Stimulated activated naive CD8-positive, alpha-beta T cell treated with anti-CD3 and anti-CD28 coated beads, Interleukin-15, amount 100 ng/mL, for 72 hours (primary cell): Measurements from ENCODE around the gene DPYD.

ENCODE experiments used
- ATAC-seq: fragments of 150-1000 bp; cut with Tn5 transposase; 2 replicates; pipeline ENCODE4 v1.10.0; 2021; ENCODE audit warnings: mild to moderate bottlenecking, moderate library complexity
- DNase-seq, 2 donors: peaks; one replicate each; pipeline ENCODE4 v3.0.0; 2021 to 2022
- H3K27ac Mint-ChIP-seq, 2 donors: one replicate each; pipeline ENCODE4 v1.8.0; 2022; ENCODE audit warnings: mild to moderate bottlenecking in 2 of 2, mixed read lengths in 2 of 2, moderate library complexity in 2 of 2
- H3K27me3 Mint-ChIP-seq: one replicate; pipeline ENCODE4 v1.8.0; 2022; ENCODE audit warnings: mixed read lengths
- H3K4me1 Mint-ChIP-seq: one replicate; pipeline ENCODE4 v1.8.0; 2022; ENCODE audit warnings: mild to moderate bottlenecking, mixed read lengths
- H3K4me3 Mint-ChIP-seq, 2 donors: one replicate each; pipeline ENCODE4 v1.8.0; 2022; ENCODE audit warnings: mild to moderate bottlenecking in 2 of 2, mixed read lengths in 2 of 2, moderate library complexity in 1 of 2
- H3K9me3 Mint-ChIP-seq, 2 donors: one replicate each; pipeline ENCODE4 v1.8.0; 2022; ENCODE audit warnings: mixed read lengths in 2 of 2

DPYD gene

DNA sequence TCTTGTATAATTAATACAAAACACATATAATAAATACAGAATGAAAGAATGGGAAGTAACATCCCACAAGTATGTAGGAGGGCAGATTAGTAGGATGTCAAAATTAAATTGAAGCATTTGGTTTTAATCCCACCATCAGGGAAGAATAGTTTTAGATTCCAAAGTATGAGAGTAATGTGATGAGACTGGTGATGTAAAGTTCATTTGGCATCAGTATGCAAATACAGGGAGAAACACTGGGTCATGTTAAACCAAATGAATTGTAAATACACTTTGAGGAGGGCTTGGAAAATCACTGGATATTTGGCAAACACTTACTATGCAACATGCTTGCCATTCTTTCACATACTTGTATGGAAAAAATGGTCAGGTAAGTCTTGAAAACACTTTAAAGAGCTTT, 358.8 kb downstream of the DPYD start:
- Mint-ChIP-seq H3K27ac (no peak overlapping the region), H3K4me3 (no peak overlapping the region), H3K9me3 (no peaks in the 10 kb centered on the region), H3K4me1 (no peaks in the 10 kb centered on the region), H3K27me3 (no peaks in the 10 kb centered on the region)
- no peak for DNase-seq
- ATAC-seq, result no peak

DNA sequence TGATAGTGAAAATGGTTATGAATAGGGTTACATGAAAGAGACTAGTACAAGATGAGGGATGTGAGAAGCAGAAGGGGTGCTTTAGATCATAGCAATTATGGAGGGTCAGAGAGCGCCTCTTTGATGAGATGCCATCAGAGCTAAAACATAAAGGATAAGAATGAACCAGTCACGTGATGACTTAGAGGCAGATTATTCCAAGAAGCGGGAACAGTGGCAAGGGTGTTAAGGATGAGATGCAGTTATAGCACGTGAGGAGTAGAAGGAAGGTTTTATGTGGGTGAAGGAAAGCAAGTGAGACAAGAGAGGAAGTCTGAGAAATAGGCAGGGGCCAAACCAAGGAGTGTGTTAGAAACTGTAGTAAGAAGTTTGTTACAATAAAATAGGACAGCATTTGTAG, 360.1 kb downstream of the DPYD start:
- Mint-ChIP-seq H3K4me3 (no peak overlapping the region), H3K4me1 (no peaks in the 10 kb centered on the region), H3K9me3 (no peaks in the 10 kb centered on the region), H3K27ac (no peak overlapping the region), H3K27me3 (no peaks in the 10 kb centered on the region)
- DNase-seq, result no peak
- ATAC-seq, result no peak

DNA sequence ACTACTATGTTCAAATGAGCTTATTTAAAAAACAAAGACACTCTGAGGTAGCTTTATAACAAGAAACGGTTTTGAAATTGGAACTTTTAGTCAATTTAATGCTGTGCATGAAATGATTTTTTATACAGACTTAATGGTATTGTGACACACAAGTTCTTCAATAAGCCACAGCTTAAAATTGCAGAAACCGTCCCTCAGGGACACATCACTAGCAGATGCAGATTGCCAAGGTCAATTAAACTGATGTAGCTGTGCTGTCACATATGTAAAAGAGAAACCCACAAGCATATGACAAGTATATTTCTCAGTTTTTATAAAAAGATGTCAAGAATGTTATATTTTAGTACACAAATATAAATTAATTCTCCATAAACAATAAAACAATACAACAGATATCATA, 366.9 kb downstream of the DPYD start:
- Mint-ChIP-seq H3K9me3 (no peaks in the 10 kb centered on the region), H3K4me3 (no peak overlapping the region), H3K4me1 (no peaks in the 10 kb centered on the region), H3K27me3 (no peaks in the 10 kb centered on the region), H3K27ac (no peak overlapping the region)
- ATAC-seq (no peak), DNase-seq (no peak)

DNA sequence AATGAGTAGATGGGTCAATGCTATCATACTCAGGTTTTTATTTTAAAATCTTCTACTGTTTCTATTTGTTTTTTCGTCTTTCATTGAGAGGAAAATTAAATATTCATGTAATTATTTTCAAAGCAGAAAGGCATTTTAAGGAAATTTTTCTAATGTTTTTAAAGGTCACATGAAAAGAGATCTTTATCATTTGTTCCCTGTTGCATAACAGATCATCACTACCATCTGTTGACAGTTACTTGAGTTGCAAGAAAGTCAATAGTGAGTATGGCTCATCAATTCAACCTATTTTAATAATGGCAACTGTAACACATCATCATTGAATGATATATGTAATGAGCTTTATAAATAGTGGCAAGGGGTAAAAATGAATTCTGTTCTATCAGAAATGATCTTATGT, 369.7 kb downstream of the DPYD start:
- no peak overlapping the region for H3K4me3 Mint-ChIP-seq
- ATAC-seq (no peak), DNase-seq (no peak)
- H3K27ac Mint-ChIP-seq, result no peak overlapping the region
- no peaks in the 10 kb centered on the region for H3K27me3 Mint-ChIP-seq
- H3K4me1 Mint-ChIP-seq, result no peaks in the 10 kb centered on the region
- no peaks in the 10 kb centered on the region for H3K9me3 Mint-ChIP-seq

DNA sequence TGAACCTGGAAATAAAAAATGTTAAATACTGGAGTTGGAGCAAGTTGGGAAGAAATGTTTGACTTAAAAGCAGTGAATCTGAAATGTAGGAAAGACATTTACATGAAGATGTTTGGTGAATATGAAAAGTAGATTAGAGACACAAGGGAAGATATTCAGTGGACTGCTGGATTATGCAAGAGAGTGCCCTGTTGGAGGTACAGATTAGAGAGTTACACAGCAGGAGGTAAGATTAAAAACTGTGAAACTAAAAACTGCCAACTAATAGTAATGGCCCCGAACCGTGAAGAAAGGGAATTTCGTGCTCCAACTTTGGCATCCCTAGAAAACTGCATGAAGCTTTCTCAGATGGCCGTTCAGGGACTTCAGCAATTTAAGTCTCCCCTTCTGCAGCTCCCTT, 375.4 kb downstream of the DPYD start:
- H3K27me3 Mint-ChIP-seq, result no peaks in the 10 kb centered on the region
- H3K4me3 Mint-ChIP-seq, result no peak overlapping the region
- no peak overlapping the region for H3K27ac Mint-ChIP-seq
- no peaks in the 10 kb centered on the region for H3K4me1 Mint-ChIP-seq
- no peak for ATAC-seq
- no peaks in the 10 kb centered on the region for H3K9me3 Mint-ChIP-seq
- DNase-seq, result no peak

DNA sequence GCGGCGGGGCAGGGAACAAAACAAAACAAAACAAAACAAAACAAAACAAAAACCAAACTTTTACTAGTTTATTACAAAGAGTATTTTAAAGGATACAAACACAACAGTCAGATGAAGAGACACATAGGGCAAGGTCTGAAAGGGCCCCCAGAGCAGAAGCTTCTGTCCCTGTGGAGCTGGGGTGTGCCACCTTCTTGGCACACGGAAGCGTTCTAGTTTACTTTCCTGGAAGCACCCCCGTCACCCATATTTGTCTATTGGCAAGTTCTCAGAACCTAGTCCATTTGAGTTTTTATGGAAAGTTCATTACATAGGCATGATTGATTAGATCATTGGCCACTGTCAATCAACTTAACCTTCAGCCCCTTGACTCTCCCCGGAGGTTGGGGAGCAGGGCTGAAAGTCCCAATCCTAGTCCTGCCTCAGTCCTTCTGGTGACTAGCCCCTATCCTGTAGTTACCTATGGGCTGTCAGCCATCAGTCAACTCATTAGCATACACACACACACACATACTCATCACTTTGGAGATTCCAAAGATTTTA, 380.4 kb downstream of the DPYD start:
- DNase-seq (no peak), ATAC-seq (no peak)
- peaks cover 11% of the 10 kb centered on the region for H3K4me1 Mint-ChIP-seq
- no peak overlapping the region for H3K4me3 Mint-ChIP-seq
- H3K27ac Mint-ChIP-seq, result no peak overlapping the region
- no peaks in the 10 kb centered on the region for H3K27me3 Mint-ChIP-seq
- H3K9me3 Mint-ChIP-seq, result peaks cover 0 to 5% of the 10 kb centered on the region in 2 donors

DNA sequence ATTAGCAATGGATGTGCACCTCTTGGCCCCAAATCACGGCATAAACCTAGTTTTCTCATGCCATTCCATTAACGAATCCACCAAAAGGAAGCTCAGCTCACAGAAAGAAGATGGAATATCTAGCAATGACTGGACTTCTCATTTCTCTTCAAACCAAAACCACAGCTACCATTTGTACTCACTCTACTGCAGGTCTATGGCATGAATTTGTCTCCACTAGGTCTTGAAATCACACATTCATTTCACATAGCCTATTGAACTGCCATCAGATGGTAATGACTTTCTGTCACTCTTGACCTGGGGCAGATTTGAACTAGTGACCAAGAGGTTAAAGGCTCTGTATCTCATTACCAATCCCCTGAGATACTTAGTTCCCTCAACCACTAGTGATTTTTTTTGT, 382.7 kb downstream of the DPYD start:
- peaks cover 11% of the 10 kb centered on the region for H3K4me1 Mint-ChIP-seq
- DNase-seq (no peak), ATAC-seq (peak; percentile 85)
- no peaks in the 10 kb centered on the region for H3K27me3 Mint-ChIP-seq
- H3K27ac Mint-ChIP-seq, result peak overlapping the region; percentile 95 to 98
- no peak overlapping the region for H3K4me3 Mint-ChIP-seq
- H3K9me3 Mint-ChIP-seq, result peaks cover 5% of the 10 kb centered on the region in 2 donors

DNA sequence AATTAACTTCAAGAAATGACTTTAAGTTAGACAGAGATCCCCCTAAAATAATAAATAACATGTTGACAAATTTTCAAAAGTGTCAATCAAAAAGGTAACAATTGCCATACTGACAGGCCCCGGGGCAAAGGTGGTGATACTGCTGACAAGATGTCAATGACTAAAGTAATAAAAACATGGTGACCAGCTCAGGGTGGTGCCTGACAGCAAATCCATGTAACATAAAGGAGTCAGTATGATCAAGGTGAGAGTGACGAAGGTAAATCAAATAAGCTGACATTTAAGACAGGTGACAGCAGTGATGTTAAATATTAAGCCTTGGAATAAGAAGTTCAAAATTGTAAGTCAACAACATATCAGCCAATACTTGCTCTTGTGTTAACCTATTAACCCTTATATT, 387.5 kb downstream of the DPYD start:
- H3K4me3 Mint-ChIP-seq, result no peak overlapping the region
- no peak for ATAC-seq
- DNase-seq, result no peak
- H3K27me3 Mint-ChIP-seq, result no peaks in the 10 kb centered on the region
- no peak overlapping the region for H3K27ac Mint-ChIP-seq
- H3K9me3 Mint-ChIP-seq, result peaks cover 5 to 12% of the 10 kb centered on the region in 2 donors
- H3K4me1 Mint-ChIP-seq, result peaks cover 9% of the 10 kb centered on the region

DNA sequence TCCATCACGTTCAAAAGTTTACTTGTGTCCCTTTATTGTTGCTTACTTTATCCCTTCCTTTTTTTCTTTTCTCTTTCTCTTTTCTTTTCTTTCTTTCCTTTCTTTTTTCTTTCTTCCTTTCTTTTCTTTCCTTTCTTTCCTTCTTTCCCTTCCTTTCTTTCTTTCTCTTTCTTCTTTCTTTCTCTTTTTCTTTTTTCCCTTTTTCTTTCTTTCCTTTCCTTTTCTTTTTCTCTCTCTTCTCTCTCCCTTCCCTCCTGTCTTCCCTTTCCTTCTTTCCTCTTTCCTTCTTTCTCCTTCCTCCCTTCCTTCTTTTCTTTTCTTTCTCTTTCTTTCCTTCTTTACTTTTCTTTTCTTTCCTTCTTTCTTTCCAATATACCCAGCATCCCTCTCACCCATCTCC, 391.2 kb downstream of the DPYD start:
- H3K27me3 Mint-ChIP-seq, result no peaks in the 10 kb centered on the region
- H3K9me3 Mint-ChIP-seq, result peaks cover 5 to 7% of the 10 kb centered on the region in 2 donors
- H3K4me1 Mint-ChIP-seq, result no peaks in the 10 kb centered on the region
- ATAC-seq, result no peak
- no peak overlapping the region for H3K27ac Mint-ChIP-seq
- no peak overlapping the region for H3K4me3 Mint-ChIP-seq
- DNase-seq, result no peak

DNA sequence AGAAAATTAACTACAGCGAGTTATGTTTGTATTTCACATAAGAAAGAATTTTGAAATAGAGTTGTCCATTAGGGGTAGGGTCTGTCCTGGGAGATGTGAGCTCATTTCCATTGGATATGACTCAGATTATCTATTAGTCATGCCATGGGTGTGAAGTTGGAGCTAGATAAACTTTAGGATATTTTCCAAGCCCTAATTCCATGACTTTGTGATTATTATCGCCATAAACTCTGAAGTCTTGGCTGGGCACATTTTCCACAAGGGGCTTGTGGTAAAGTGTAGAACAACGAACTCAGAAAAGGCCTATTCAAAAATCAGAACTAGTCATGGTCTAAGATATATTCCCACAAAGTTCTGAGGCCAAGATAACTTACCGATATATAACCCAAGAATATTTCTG, 396.6 kb downstream of the DPYD start:
- no peak overlapping the region for H3K27ac Mint-ChIP-seq
- peaks cover 9 to 19% of the 10 kb centered on the region in 2 donors for H3K9me3 Mint-ChIP-seq
- no peaks in the 10 kb centered on the region for H3K4me1 Mint-ChIP-seq
- H3K27me3 Mint-ChIP-seq, result no peaks in the 10 kb centered on the region
- ATAC-seq (no peak), DNase-seq (no peak)
- H3K4me3 Mint-ChIP-seq, result no peak overlapping the region

DNA sequence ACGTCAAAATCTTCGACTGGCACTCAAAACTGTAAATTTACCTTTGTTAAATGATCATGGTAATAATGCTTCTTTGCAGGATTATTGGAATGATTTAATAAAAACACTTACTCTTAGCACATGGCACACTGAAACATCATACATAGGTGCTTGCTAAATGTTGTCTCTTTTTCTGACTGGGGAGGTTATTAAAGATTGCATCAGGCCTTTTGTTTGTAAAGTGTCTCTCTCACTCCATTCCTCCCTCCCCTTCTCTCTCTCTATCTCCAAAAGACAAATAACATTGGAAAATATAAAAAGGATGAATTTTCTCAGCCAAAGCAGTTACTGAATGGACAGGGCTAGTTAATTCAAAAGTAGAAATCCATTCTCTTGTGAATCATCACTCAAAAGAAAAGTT, 404.2 kb downstream of the DPYD start:
- ATAC-seq (no peak), DNase-seq (no peak)
- no peaks in the 10 kb centered on the region for H3K4me1 Mint-ChIP-seq
- H3K9me3 Mint-ChIP-seq, result peaks cover 12 to 22% of the 10 kb centered on the region in 2 donors
- H3K27me3 Mint-ChIP-seq, result no peaks in the 10 kb centered on the region
- H3K27ac Mint-ChIP-seq, result no peak overlapping the region
- H3K4me3 Mint-ChIP-seq, result no peak overlapping the region

DNA sequence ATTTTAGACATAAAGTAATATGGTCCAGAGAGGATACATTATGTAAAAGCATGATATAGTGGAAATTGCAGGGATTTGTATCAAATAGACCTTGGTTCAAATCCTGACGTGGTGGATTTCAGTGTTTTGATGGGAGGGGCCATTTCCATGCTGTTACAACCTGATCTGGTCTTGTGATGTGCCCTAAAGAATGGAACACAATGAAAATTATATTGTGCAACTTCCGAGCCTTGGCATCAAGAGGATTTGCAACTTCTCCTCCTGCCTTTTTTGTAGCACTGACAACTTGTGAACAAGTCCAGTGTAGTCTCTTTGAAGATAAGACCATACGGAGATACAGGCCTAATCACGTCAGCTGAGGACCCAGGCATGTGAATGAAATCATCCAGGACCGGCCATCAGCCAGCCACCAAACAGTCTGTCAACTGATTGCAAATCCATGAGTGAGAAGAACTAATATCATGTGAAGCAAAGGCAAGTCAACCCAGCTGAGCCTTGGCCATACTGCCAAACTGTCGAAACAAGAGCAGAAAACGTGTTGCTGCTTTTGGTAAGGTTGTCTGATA, 412.1 kb downstream of the DPYD start:
- ATAC-seq (no peak), DNase-seq (no peak)
- no peak overlapping the region for H3K27ac Mint-ChIP-seq
- peaks cover 0 to 5% of the 10 kb centered on the region in 2 donors for H3K9me3 Mint-ChIP-seq
- no peaks in the 10 kb centered on the region for H3K27me3 Mint-ChIP-seq
- H3K4me3 Mint-ChIP-seq, result no peak overlapping the region
- H3K4me1 Mint-ChIP-seq, result peaks cover 12% of the 10 kb centered on the region

DNA sequence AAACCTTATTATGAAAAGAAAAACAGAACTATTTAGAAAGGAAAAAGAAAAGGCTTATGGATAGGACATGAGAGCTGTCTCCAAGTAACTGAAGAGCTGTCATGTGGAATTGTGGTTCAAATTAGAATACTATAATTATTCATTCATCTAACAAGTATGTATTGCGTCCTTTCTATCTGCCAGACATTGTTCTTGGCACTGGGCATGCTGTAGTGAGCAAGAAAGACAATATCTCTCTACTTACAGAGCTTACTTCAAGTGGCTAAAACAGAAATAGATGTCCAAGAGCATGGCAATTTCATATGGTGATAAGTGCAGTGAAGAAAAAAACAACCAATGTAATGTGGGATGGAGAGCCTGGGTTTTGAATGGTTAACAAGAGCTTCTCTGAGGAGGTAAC, 413.0 kb downstream of the DPYD start:
- no peaks in the 10 kb centered on the region for H3K27me3 Mint-ChIP-seq
- no peak overlapping the region for H3K4me3 Mint-ChIP-seq
- DNase-seq (no peak), ATAC-seq (no peak)
- H3K27ac Mint-ChIP-seq, result no peak overlapping the region
- H3K9me3 Mint-ChIP-seq, result peaks cover 0 to 5% of the 10 kb centered on the region in 2 donors
- H3K4me1 Mint-ChIP-seq, result peaks cover 12% of the 10 kb centered on the region

DNA sequence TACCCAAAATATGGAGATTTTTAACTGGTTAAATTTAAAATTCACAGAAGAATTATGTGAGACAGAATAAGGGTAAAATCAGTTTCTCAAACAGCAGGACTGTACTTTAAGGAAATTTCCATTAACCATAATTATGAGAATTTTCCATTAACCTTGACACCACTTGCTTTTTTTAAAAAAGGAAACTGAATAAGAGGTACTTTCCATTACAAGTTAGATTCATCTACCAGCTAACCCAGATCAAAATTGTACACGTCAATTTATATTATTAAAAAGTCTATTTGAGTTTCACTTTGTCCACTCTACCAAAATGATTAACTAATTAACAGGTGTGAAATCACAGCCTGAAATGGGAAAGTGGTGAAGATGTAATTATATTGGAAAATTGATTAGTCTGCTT, 414.5 kb downstream of the DPYD start:
- no peak for ATAC-seq
- H3K4me1 Mint-ChIP-seq, result peaks cover 12% of the 10 kb centered on the region

DNA sequence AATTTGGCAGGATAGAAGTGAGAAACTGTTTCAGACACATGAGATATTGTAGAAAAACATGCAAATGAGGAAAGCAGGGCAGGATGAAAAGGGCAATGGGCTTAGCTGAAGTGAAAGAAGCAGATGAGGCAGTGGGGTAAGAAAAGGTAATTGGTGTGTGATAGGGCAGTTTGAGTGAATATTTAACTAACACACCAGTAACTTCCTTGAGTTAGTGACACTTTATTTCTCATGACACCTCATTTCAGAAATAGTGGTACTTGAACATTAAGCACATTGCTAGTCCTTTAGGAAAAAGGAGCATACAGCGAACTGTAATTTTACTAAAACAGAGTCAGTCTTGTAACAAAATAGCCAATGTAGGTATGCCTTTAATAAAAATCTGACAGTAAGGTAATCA, 415.0 kb downstream of the DPYD start:
- peaks cover 0 to 3% of the 10 kb centered on the region in 2 donors for H3K9me3 Mint-ChIP-seq
- no peaks in the 10 kb centered on the region for H3K27me3 Mint-ChIP-seq
- ATAC-seq (peak; percentile 45), DNase-seq (no peak)
- H3K27ac Mint-ChIP-seq, result peak overlapping the region in 1 of 2 donors; percentile 1
- H3K4me3 Mint-ChIP-seq, result peak overlapping the region; percentile 12 to 53
- H3K4me1 Mint-ChIP-seq, result peaks cover 12% of the 10 kb centered on the region

More for the DNA sequence above, 414.5 kb downstream of the DPYD start:
- H3K4me3 Mint-ChIP-seq, result no peak overlapping the region
- peaks cover 0 to 5% of the 10 kb centered on the region in 2 donors for H3K9me3 Mint-ChIP-seq
- H3K27ac Mint-ChIP-seq, result no peak overlapping the region
- no peak for DNase-seq
- H3K27me3 Mint-ChIP-seq, result no peaks in the 10 kb centered on the region

DNA sequence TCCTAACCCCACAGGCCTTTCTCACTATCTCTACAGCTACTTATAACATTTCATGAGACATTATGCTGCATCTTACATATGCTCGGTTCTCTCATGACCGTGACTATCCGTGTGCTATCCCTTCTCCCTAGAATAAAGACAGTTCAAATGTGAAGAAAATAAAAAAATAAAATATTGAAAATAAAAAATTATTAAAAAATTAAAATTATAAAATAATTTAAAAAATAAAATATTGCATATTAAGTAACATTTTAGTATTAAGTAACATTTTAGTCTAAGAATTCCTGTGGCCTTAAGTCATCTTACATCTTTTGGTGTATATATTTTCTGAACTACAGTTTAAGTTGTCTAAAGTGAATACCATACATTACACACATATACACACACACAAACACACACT, 415.5 kb downstream of the DPYD start:
- Mint-ChIP-seq H3K27me3 (no peaks in the 10 kb centered on the region), H3K27ac (peak overlapping the region in 1 of 2 donors; percentile 1), H3K4me3 (no peak overlapping the region), H3K4me1 (peaks cover 12% of the 10 kb centered on the region), H3K9me3 (no peaks in the 10 kb centered on the region)
- DNase-seq (no peak), ATAC-seq (no peak)

DNA sequence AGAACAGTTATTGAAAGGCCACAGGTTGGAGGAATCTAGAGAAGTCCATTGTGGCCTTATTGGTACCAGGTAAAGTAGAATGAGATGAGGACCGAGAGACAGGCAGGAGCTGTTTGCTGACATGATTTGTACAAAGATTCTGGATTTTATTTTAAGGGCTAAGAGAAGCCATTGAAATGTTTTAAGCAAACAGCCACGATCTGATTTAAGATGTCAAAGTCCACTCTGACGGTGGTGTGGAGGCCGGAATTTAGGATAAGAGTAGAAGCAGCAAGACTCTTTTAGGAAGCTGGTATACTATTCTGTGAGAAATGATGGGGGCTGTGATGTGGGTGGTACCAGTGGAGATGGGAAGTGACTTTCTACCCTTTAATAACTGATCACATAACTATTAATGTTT, 418.5 kb downstream of the DPYD start:
- Mint-ChIP-seq H3K27me3 (no peaks in the 10 kb centered on the region), H3K4me3 (no peak overlapping the region), H3K27ac (no peak overlapping the region), H3K4me1 (peaks cover 7% of the 10 kb centered on the region), H3K9me3 (no peaks in the 10 kb centered on the region)
- ATAC-seq, result no peak
- DNase-seq, result no peak
